Measurements from ENCODE around the gene WDR77. TPM values are rescaled to one million over a fixed set of nuclear protein-coding genes. Genes with fewer than 3 reads are reported as not detected.

Gene WDR77
- total and polyA plus RNA-seq, 9 of the 15 experiments (the other 6 are each of a cell fraction or from before 2014, with no cell fraction given): 20.6 to 160 (median 75.3) TPM

DNA sequence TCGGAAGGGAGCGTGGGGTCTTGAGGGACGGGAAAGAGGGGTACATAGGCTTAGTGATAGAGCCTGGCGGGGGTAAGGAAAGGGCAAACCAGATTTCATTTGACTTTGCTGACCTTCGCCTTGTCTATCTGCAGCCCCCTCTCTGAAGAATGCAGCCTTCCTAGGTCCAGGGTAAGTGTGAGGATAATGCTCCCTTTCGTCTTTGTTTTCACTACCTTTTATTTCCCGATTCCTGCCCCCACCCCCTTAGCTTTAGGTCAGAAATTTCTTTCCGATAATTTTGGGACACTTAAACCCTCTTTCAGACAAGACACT is 604 bp upstream of the WDR77 start (continued):
- no peak for TF ChIP-seq TRIM28 (IDR thresholded peaks at IDR 0.05)
- TF ChIP-seq MXI1 (IDR thresholded peaks at IDR 0.05; ENCODE audit: low read depth, low read length): no peak
- no peak for TF ChIP-seq PYGO2 (tag; IDR thresholded peaks at IDR 0.05)
- TF ChIP-seq, protein P1, sequence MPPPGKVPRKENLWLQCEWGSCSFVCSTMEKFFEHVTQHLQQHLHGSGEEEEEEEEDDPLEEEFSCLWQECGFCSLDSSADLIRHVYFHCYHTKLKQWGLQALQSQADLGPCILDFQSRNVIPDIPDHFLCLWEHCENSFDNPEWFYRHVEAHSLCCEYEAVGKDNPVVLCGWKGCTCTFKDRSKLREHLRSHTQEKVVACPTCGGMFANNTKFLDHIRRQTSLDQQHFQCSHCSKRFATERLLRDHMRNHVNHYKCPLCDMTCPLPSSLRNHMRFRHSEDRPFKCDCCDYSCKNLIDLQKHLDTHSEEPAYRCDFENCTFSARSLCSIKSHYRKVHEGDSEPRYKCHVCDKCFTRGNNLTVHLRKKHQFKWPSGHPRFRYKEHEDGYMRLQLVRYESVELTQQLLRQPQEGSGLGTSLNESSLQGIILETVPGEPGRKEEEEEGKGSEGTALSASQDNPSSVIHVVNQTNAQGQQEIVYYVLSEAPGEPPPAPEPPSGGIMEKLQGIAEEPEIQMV (tag; conservative IDR thresholded peaks at IDR 0.05; ENCODE audit: low read depth): no peak
- TF ChIP-seq HNRNPL (IDR thresholded peaks at IDR 0.05; ENCODE audit: low read depth, low read length): no peak
- no peak for TF ChIP-seq PPARD (CRISPR knock-in tag; IDR thresholded peaks at IDR 0.05)
- TF ChIP-seq, protein P2, sequence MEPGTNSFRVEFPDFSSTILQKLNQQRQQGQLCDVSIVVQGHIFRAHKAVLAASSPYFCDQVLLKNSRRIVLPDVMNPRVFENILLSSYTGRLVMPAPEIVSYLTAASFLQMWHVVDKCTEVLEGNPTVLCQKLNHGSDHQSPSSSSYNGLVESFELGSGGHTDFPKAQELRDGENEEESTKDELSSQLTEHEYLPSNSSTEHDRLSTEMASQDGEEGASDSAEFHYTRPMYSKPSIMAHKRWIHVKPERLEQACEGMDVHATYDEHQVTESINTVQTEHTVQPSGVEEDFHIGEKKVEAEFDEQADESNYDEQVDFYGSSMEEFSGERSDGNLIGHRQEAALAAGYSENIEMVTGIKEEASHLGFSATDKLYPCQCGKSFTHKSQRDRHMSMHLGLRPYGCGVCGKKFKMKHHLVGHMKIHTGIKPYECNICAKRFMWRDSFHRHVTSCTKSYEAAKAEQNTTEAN (CRISPR knock-in tag; IDR thresholded peaks at IDR 0.05): 0 out of 2 replicates have a peak, but pooled peaks have one; percentile 46
- TF ChIP-seq, protein P3, sequence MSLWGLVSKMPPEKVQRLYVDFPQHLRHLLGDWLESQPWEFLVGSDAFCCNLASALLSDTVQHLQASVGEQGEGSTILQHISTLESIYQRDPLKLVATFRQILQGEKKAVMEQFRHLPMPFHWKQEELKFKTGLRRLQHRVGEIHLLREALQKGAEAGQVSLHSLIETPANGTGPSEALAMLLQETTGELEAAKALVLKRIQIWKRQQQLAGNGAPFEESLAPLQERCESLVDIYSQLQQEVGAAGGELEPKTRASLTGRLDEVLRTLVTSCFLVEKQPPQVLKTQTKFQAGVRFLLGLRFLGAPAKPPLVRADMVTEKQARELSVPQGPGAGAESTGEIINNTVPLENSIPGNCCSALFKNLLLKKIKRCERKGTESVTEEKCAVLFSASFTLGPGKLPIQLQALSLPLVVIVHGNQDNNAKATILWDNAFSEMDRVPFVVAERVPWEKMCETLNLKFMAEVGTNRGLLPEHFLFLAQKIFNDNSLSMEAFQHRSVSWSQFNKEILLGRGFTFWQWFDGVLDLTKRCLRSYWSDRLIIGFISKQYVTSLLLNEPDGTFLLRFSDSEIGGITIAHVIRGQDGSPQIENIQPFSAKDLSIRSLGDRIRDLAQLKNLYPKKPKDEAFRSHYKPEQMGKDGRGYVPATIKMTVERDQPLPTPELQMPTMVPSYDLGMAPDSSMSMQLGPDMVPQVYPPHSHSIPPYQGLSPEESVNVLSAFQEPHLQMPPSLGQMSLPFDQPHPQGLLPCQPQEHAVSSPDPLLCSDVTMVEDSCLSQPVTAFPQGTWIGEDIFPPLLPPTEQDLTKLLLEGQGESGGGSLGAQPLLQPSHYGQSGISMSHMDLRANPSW (CRISPR knock-in tag; IDR thresholded peaks at IDR 0.05): no peak
- TF ChIP-seq, protein P4, sequence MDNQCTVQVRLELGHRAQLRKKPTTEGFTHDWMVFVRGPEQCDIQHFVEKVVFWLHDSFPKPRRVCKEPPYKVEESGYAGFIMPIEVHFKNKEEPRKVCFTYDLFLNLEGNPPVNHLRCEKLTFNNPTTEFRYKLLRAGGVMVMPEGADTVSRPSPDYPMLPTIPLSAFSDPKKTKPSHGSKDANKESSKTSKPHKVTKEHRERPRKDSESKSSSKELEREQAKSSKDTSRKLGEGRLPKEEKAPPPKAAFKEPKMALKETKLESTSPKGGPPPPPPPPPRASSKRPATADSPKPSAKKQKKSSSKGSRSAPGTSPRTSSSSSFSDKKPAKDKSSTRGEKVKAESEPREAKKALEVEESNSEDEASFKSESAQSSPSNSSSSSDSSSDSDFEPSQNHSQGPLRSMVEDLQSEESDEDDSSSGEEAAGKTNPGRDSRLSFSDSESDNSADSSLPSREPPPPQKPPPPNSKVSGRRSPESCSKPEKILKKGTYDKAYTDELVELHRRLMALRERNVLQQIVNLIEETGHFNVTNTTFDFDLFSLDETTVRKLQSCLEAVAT (IDR thresholded peaks at IDR 0.05): peak in 1 of 2 experiments; percentile 2; a peak in 1 of 4 replicates
- TF ChIP-seq MYC (IDR thresholded peaks at IDR 0.05; ENCODE audit: low read depth, low read length): no peak
- no peak for TF ChIP-seq MYC (CRISPR knock-in tag; IDR thresholded peaks at IDR 0.05; ENCODE audit: borderline replicate concordance, low read depth)
- peak; percentile 13; the same call in 1 of the 2 replicates for TF ChIP-seq PHB2 (IDR thresholded peaks at IDR 0.05; ENCODE audit: low read depth)
- TF ChIP-seq ZC3H11A (IDR thresholded peaks at IDR 0.05; ENCODE audit: low read depth, low read length): no peak
- no peak for TF ChIP-seq STAT5B (CRISPR knock-in tag; IDR thresholded peaks at IDR 0.05)
- TF ChIP-seq, protein P5, sequence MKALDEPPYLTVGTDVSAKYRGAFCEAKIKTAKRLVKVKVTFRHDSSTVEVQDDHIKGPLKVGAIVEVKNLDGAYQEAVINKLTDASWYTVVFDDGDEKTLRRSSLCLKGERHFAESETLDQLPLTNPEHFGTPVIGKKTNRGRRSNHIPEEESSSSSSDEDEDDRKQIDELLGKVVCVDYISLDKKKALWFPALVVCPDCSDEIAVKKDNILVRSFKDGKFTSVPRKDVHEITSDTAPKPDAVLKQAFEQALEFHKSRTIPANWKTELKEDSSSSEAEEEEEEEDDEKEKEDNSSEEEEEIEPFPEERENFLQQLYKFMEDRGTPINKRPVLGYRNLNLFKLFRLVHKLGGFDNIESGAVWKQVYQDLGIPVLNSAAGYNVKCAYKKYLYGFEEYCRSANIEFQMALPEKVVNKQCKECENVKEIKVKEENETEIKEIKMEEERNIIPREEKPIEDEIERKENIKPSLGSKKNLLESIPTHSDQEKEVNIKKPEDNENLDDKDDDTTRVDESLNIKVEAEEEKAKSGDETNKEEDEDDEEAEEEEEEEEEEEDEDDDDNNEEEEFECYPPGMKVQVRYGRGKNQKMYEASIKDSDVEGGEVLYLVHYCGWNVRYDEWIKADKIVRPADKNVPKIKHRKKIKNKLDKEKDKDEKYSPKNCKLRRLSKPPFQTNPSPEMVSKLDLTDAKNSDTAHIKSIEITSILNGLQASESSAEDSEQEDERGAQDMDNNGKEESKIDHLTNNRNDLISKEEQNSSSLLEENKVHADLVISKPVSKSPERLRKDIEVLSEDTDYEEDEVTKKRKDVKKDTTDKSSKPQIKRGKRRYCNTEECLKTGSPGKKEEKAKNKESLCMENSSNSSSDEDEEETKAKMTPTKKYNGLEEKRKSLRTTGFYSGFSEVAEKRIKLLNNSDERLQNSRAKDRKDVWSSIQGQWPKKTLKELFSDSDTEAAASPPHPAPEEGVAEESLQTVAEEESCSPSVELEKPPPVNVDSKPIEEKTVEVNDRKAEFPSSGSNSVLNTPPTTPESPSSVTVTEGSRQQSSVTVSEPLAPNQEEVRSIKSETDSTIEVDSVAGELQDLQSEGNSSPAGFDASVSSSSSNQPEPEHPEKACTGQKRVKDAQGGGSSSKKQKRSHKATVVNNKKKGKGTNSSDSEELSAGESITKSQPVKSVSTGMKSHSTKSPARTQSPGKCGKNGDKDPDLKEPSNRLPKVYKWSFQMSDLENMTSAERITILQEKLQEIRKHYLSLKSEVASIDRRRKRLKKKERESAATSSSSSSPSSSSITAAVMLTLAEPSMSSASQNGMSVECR (CRISPR knock-in tag; IDR thresholded peaks at IDR 0.05): 0 out of 2 replicates have a peak, but pooled peaks have one; percentile 12
- TF ChIP-seq, protein P6, sequence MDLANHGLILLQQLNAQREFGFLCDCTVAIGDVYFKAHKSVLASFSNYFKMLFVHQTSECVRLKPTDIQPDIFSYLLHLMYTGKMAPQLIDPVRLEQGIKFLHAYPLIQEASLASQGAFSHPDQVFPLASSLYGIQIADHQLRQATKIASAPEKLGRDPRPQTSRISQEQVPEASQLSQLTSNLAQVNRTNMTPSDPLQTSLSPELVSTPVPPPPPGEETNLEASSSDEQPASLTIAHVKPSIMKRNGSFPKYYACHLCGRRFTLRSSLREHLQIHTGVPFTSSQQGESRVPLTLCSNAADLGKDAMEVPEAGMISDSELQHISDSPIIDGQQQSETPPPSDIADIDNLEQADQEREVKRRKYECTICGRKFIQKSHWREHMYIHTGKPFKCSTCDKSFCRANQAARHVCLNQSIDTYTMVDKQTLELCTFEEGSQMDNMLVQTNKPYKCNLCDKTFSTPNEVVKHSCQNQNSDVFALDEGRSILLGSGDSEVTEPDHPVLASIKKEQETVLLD (IDR thresholded peaks at IDR 0.05): 0 out of 2 replicates have a peak, but pooled peaks have one; percentile 47
